Heart left ventricle (tissue), 13 donors: Measurements from ENCODE around the gene C1QTNF6.

ENCODE experiments used
- CTCF ChIP-seq, 12 donors: fragments of 200-600 bp; sonication (generic) in 4 of 12; IDR thresholded peaks; one replicate each; pipeline versions ENCODE4 v1.5.0 to v1.8.0; 2018 to 2022; ENCODE audit warnings: antibody characterized with exemption in 12 of 12, mild to moderate bottlenecking in 5 of 12
- POLR2A ChIP-seq, 2 donors: fragments of 450-650 bp; IDR thresholded peaks; one replicate each; pipeline ENCODE4 v1.6.1; 2017; ENCODE audit warnings: antibody characterized with exemption in 2 of 2, mild to moderate bottlenecking in 2 of 2, moderate library complexity in 2 of 2
- donor health status: ischemic (EF 13 %, LVEDD 7.1; RV severe dilation, severe dysfunction).
- donor health status: DM: no; HTN: yes; CAD: no.
- donor health status: DM: no; HTN: no; CAD: no.
- donor health status: ischemic (EF 25% LVEDD 6.9; RV normal size, moderate dysfunction).
- donor health status: ischemic (EF 25% LVEDD 5.7; RV mildly dilated, moderate dysfunction).
- donor health status: ischemic (EF 35%, LVEDD 5.7; RV mildly dilated, moderate dysfunction).
- donor health status: nonischemic (EF 11% LVEDD 7.7; RV severe dilation, severe dysfunction).
- donor health status: DM: yes; HTN: yes; CAD: no.
- donor health status: PGD.
- donor health status: ischemic (EF 29% LVEDD 5.4; RV normal size, mild dysfunction).
- donor health status: nonischemic (EF 23%, LVEDD 6.1; RV moderate dilation, normal function).

GRCh38 chr22:37184380-37184755, 3.7 kb downstream of the C1QTNF6 start:
- TF ChIP-seq CTCF (IDR thresholded peaks at IDR 0.05) (no peak), POLR2A (IDR thresholded peaks at IDR 0.05) (no peak)
